AG08395 (cell line): ENCODE data around the gene PRORP.
A peak's percentile ranks its signal among the peaks of the same experiment; 100 is the strongest.
"Not testable (repeated sequence)": the region's sequence is repeated elsewhere in the genome, so short reads cannot be mapped to it uniquely, and the experiment has no call there.

Source experiments
- DNase-seq: peaks from one replicate; pipeline ENCODE4 v3.0.0; 2012; ENCODE audit warnings: mixed read lengths, low spot score

PRORP gene

GRCh38 chr14:35138585-35138984 lies 16.2 kb downstream of the PRORP start:
- DNase-seq: no peak

- peak; percentile 47 for DNase-seq
Observed at GRCh38 chr14:35140718-35141581, 18.6 kb downstream of the PRORP start.

- DNase-seq: no peak
Observed at GRCh38 chr14:35144029-35144428, 21.7 kb downstream of the PRORP start.

- DNase-seq: no peak
Observed at GRCh38 chr14:35146711-35147149, 24.4 kb downstream of the PRORP start.

GRCh38 chr14:35147186-35147585 lies 24.8 kb downstream of the PRORP start:
- DNase-seq: no peak

- DNase-seq: no peak
Observed at GRCh38 chr14:35147711-35148110, 25.4 kb downstream of the PRORP start.

- DNase-seq: no peak
Observed at GRCh38 chr14:35149239-35149638, 26.9 kb downstream of the PRORP start.

GRCh38 chr14:35152531-35152930 lies 30.2 kb downstream of the PRORP start:
- DNase-seq: not testable (repeated sequence)

- no peak for DNase-seq
Observed at GRCh38 chr14:35154016-35154415, 31.7 kb downstream of the PRORP start.

- DNase-seq: no peak
Observed at GRCh38 chr14:35155962-35156361, 33.6 kb downstream of the PRORP start.

- DNase-seq: no peak
Observed at GRCh38 chr14:35158491-35158890, 36.1 kb downstream of the PRORP start.

- no peak for DNase-seq
Observed at GRCh38 chr14:35158951-35159653, 36.8 kb downstream of the PRORP start.

- DNase-seq: peak; percentile 74
Observed at GRCh38 chr14:35159742-35160409, 37.5 kb downstream of the PRORP start.

- DNase-seq: no peak
Observed at GRCh38 chr14:35161231-35161630, 38.9 kb downstream of the PRORP start.

GRCh38 chr14:35163384-35163783 lies 41.0 kb downstream of the PRORP start:
- no peak for DNase-seq

GRCh38 chr14:35164849-35165248 lies 42.5 kb downstream of the PRORP start:
- no peak for DNase-seq

- no peak for DNase-seq
Observed at GRCh38 chr14:35167496-35167895, 45.1 kb downstream of the PRORP start.
